ENCODE measurements around the gene GOLGA8T.
"Not testable (repeated sequence)": the region's sequence is repeated elsewhere in the genome, so short reads cannot be mapped to it uniquely, and the experiment has no call there.

GOLGA8T gene

GRCh38 chr15:30134751-30135150 is at the start of gene GOLGA8T:
Gene GOLGA8T, plus strand, starts transcription at chr15:30135051. Its CDS starts 98 bp downstream, at chr15:30135149.
- DNase-seq (ENCODE audit: low read depth in 1 of 2, low spot score in 1 of 2), result not testable (repeated sequence)

GRCh38 chr15:30097827-30098226 is 37.0 kb upstream of the GOLGA8T start:
- not testable (repeated sequence) for DNase-seq (ENCODE audit: low read depth in 1 of 2, low spot score in 1 of 2)

DNA sequence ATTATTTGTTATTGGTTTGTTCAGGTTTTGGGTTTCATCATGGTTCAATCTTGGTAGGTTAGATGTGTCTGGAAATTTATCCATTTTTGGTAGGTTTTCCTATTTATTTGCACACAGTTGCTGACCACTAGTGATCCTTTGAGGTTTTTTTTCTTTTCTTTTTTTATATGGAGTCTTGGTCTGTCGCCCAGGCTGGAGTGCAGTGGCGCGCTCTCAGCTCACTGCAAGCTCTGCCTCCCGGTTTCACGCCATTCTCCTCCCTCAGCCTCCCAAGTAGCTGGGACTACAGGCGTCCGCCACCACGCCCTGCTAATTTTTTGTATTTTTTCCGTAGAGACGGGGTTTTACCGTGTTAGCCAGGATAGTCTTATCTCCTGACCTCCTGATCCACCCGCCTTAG is 32.0 kb upstream of the GOLGA8T start:
- not testable (repeated sequence) for DNase-seq (ENCODE audit: low read depth in 1 of 2, low spot score in 1 of 2)

DNA sequence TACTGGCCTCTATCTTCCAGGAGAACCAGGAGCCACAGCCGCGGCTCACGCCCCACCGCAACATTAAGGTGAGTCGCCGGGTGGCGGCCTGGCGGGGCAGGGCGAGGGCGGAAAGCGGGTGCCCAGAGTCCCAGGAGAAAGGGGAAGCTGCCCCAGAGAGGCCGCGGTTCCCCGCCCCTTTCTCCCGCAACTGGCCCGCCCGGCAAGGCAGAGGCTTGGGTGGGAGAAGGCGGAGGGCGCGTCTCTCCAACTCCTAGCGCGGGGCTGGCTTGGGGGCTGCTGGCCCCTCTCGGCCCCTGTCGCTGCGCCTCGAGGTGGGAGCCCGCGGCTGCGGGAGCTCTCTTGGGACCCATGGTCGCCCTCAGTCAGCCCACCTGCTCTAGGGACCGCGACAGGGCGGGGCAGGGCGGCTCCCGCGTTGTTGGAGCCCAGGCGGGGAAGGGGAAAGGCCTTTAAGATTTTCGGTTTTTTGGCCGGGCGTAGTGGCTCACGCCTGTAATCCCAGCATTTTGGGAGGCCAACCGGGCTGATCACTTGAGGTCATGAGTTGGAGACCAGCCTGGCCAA is 30.8 kb upstream of the GOLGA8T start:
- not testable (repeated sequence) for DNase-seq (ENCODE audit: low read depth in 1 of 2, low spot score in 1 of 2)

- not testable (repeated sequence) for DNase-seq (ENCODE audit: low read depth in 1 of 2, low spot score in 1 of 2)
These were observed 24.3 kb upstream of the GOLGA8T start for GRCh38 chr15:30110591-30110990.

DNA sequence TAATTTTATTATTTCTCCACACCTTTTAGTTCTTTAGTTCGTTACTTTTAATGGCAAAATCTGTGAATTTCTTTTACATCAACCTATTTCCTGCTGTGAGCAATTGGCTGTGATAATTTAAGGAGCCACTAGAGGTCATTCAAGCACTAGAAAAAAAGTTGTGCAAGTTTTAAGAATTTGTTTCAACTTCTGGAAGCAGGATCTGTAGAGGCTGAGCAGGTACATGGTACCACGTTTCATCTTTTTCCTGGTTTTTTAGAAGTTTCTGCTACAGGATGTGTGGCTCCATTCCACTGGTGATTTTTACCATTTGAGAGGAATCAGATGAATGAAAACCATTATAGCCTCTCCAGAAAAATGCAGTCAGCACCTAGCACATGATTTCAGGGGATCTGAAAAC is 4.8 kb upstream of the GOLGA8T start:
- not testable (repeated sequence) for DNase-seq (ENCODE audit: low read depth in 1 of 2, low spot score in 1 of 2)

- DNase-seq (ENCODE audit: low read depth in 1 of 2, low spot score in 1 of 2), result not testable (repeated sequence)
These were observed 8.4 kb downstream of the GOLGA8T start for GRCh38 chr15:30143246-30143645.

DNA sequence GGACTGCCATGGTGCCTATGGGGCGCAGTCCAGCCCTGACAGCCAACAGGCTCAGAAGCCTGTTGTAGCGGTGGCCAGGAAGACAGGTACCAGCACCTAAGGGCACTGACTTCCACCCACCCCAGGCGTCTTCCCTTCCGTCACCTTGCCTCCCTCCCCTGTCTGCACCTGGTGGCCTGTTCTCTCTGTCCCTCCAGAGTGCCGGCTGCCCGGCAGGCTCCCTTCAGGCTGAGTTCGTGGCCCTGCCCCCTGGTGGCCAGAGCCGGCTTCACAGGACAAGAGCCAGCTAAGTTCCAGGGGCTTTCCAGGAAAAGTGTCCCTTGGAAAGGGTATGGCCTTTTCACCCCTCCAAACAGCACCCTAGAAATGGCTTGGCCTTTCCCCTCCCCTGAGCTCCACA is 15.0 kb downstream of the GOLGA8T start:
- not testable (repeated sequence) for DNase-seq (ENCODE audit: low read depth in 1 of 2, low spot score in 1 of 2)

GRCh38 chr15:30162479-30163357 is 27.9 kb downstream of the GOLGA8T start:
- not testable (repeated sequence) for DNase-seq (ENCODE audit: low read depth in 1 of 2, low spot score in 1 of 2)

- DNase-seq (ENCODE audit: low read depth in 1 of 2, low spot score in 1 of 2), result not testable (repeated sequence)
These were observed 28.9 kb downstream of the GOLGA8T start for GRCh38 chr15:30163759-30164158.

GRCh38 chr15:30164257-30164656 is 29.4 kb downstream of the GOLGA8T start:
- not testable (repeated sequence) for DNase-seq (ENCODE audit: low read depth in 1 of 2, low spot score in 1 of 2)

DNA sequence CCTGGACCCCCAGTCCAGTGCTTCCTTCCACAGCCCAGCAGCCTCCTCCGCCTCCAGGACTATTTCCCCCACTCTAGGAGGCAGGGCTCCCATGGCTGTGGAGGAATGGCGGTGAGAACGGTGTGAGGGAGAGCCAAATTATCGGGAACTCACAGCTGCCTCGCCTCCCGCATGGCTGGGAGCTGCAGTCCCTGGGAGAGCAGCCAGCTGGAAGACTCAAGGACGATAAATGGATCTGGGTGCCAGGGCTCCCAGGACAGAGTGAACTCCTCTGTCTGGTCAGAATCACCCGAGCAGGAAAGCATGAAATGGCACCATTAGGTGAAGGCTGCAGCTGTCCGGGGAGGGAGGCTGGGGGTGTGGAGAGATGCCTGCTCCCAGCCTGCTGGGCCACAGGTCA is 32.6 kb downstream of the GOLGA8T start:
- DNase-seq (ENCODE audit: low read depth in 1 of 2, low spot score in 1 of 2), result not testable (repeated sequence)

DNA sequence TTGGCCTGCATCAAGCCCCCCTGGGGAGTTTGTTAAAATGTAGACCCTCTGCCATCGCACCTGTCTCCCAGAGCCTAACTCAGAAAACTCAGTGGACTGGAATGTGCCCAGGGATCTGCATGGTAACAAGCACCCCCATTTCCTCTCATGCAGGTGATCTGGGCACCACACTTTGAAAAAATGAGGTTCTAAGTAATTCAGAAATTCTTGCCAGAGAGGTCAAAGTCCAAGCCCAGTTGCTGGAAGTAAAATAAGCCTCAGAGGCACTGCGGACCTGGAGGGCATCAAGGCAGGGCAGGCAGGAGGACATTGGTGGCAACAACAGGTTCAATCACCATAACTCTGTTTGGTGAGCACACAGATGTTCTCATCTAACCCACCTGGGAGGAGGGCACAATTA is 33.0 kb downstream of the GOLGA8T start:
- DNase-seq (ENCODE audit: low read depth in 1 of 2, low spot score in 1 of 2), result not testable (repeated sequence)

DNA sequence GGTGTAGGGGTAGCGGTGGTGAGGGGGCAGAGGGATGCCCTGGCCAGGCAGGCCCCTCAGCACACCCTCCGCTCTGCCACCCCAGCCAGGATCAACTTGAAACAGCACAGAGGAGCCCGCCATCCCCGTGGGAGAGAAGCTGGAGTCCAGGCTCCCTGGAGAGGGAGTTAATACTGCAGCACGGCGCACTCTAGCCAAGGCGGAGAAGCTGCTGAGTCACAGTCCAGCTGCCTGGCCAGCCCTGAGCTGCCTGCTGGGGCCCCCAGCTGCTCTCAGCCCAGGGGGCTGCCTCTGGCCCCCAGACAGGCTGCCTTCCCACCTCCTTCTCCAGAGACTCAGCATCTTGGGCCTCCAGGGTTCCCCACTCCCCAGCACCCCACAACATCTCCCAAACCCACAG is 36.6 kb downstream of the GOLGA8T start:
- not testable (repeated sequence) for DNase-seq (ENCODE audit: low read depth in 1 of 2, low spot score in 1 of 2)

- peak; percentile 30 to 32 for DNase-seq (ENCODE audit: low read depth in 1 of 2, low spot score in 1 of 2)
These were observed 38.3 kb downstream of the GOLGA8T start for GRCh38 chr15:30173041-30173608.

DNA sequence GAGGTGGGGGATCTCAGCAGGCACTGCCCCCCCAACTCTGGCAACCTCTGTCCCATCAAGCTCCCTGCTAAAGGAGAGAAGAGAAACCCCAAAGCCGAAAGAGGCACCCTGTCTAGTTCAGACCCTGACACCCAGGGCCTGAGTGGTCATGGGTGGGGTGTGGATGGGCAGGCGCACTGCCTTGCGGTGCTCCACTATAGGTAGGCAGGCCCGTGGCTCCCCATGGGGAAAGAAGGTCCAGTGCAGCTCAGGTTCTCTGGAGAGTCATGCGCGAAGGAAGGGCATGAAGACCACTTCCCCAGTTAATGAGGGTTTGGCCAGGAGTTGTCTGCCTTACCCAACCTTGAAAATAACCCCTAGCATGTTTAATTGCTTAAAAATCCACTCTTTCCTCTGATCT is 40.4 kb downstream of the GOLGA8T start:
- DNase-seq (ENCODE audit: low read depth in 1 of 2, low spot score in 1 of 2), result not testable (repeated sequence)

GRCh38 chr15:30176613-30177012 is 41.8 kb downstream of the GOLGA8T start:
- DNase-seq (ENCODE audit: low read depth in 1 of 2, low spot score in 1 of 2), result not testable (repeated sequence)

- not testable (repeated sequence) for DNase-seq (ENCODE audit: low read depth in 1 of 2, low spot score in 1 of 2)
These were observed 45.0 kb downstream of the GOLGA8T start for GRCh38 chr15:30179814-30180213.

DNA sequence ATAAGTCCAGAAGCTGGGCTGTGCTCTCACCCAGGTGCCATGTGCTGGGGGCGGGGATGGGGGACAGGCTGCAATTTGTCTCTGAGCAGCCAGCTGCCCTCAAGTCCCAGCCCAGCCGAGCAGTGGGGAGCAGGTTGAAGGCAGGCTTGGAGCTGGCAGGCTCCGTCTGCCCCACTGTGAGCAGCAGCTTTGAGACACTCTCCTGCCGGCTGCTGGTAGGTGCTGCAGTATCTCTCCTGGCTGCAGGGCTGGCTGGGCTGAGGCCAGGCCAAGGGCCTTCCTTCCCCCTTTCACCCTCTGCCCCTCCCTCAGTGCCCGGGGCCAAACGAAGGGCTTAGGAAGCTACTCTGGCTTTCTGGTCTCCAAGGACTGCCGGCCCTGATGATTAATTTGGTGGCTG is 50.6 kb downstream of the GOLGA8T start:
- DNase-seq (ENCODE audit: low read depth in 1 of 2, low spot score in 1 of 2), result not testable (repeated sequence)

GRCh38 chr15:30187429-30187828 is 52.6 kb downstream of the GOLGA8T start:
- DNase-seq (ENCODE audit: low read depth in 1 of 2, low spot score in 1 of 2), result not testable (repeated sequence)

DNA sequence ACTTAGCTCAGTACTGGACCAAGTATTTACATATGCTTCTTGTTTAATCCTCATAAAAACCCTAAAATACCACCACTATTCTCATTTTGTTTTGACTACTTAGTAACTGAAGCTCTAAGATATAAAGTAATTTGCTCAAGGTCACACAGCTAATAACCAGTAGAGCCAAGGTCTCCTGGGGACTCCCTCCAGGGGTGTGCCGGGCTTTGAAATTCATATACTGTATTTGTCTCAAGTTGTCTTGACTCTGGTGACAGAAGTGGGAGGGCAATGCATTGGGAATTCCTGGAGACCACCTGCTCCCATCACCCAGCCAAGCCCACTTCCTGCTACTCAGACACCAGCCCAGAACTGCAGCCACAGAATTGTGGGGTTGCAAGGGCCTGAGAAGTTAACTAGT is 54.9 kb downstream of the GOLGA8T start:
- not testable (repeated sequence) for DNase-seq (ENCODE audit: low read depth in 1 of 2, low spot score in 1 of 2)

DNA sequence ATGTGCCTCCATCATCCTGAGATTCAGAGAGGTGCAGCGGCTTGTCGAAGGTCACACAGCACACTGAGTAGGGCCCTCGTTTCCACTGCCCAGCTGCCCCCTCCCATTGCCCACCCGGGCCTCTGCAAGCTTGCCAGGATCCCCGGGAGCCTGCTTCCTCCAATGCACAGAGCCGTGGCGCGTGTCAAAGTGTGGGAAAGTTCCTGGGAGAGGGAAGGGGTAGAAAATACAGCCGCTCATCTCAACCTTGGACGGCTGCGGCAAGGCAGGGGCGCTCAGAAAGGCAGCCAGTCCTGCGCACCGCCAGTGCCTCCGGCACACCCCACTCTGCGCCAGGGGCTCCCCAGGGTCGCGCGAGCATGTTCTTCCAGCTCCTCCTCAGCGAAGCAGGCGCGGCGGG is 56.3 kb downstream of the GOLGA8T start:
- not testable (repeated sequence) for DNase-seq (ENCODE audit: low read depth in 1 of 2, low spot score in 1 of 2)

Measured in activated CD4-positive, alpha-beta T cell treated with anti-CD3 and anti-CD28 coated beads, Interleukin-2, amount 50 U/mL, for 24 hours (primary cell).